Omental fat pad (tissue), 4 donors: Measurements from ENCODE around the gene KLK12. TPM values are rescaled to one million over a fixed set of nuclear protein-coding genes. Genes with fewer than 3 reads are reported as not detected.

ENCODE experiments used
- ATAC-seq: fragments of 150-250 bp; one replicate; pipeline ENCODE4 v1.9.1; 2016; ENCODE audit warnings: mild to moderate bottlenecking, moderate library complexity; ENCODE audit not compliant: low FRiP score
- DNase-seq: peaks from one replicate; pipeline ENCODE4 v3.0.0-alpha.2; 2019; ENCODE audit warnings: low spot score
- CTCF ChIP-seq, 3 donors: fragments of 450-650 bp; IDR thresholded peaks; one replicate each; pipeline ENCODE4 v1.5.1; 2016 to 2017; ENCODE audit warnings: antibody characterized with exemption in 3 of 3, mild to moderate bottlenecking in 3 of 3, moderate library complexity in 2 of 3
- total RNA-seq, 4 donors: library from RNA; depleted of rRNA; stranded (reverse); fragments of >200 nt; gene quantifications; one replicate each; pipeline ENCODE4 v1.1.0, GENCODE V29; 2016

KLK12 gene
- total RNA-seq, 4 donors from 2014 or later, result not detected

GRCh38 chr19:51002542-51003311 is 32.1 kb downstream of the KLK12 start:
- ATAC-seq (peak; percentile 75), DNase-seq (peak; percentile 74)
- no peak for TF ChIP-seq CTCF (IDR thresholded peaks at IDR 0.05)

DNA sequence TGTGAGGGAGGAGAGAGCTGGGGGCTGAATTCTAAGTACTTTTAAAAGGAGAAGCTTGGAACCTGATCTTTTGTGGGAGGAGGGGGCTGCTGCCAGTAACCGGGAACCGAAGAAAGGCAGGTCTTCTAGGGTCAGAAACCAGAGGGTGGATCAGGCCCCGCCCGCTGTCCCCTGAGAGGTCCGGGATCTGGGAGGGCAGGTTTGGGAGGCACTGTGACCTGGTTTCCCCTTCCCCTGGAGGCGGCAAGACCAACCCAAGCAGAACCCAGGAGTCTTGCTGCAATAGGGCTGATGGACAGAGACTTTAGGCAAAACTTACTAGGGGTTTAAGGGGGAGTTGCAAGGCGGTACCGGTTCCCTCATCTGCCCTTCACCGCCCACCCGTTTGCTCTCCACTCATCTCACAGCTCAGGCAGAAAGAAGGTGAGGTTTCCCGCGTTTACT is 32.7 kb downstream of the KLK12 start:
- peak; percentile 65 for ATAC-seq
- no peak for TF ChIP-seq CTCF (IDR thresholded peaks at IDR 0.05)
- DNase-seq, result no peak

GRCh38 chr19:51001515-51001914 is 33.3 kb downstream of the KLK12 start, which contains the start of gene KLK8:
Gene KLK8 (minus strand): TSS chr19:51001604. CDS start chr19:51001167, 437 bp downstream.
- ATAC-seq (peak; percentile 80), DNase-seq (no peak)
- TF ChIP-seq CTCF (IDR thresholded peaks at IDR 0.05), result no peak

DNA sequence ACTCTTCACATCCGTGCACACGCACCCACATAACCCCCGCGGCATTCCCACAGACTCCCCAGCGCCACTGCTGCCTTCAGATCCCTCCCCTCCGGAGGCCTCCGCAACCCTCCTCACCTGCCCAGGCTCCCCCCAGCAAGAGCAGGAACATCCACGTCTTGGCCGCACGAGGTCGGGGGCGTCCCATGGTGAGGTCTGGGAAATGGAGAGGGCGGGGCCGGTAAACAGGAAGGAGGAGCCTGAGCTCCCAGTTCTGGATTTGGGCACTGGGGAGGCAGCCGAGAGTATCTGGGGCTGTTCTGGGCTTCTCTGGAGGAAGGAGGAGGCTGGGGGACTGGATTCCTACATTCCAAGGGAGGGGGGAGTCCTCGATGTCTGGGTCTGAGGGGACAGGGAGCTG is 33.8 kb downstream of the KLK12 start:
- peak; percentile 64 for ATAC-seq
- no peak for TF ChIP-seq CTCF (IDR thresholded peaks at IDR 0.05)
- no peak for DNase-seq

- no peak for TF ChIP-seq CTCF (IDR thresholded peaks at IDR 0.05)
- DNase-seq (no peak), ATAC-seq (no peak)
Observed at GRCh38 chr19:51000426-51000825, 34.4 kb downstream of the KLK12 start.

DNA sequence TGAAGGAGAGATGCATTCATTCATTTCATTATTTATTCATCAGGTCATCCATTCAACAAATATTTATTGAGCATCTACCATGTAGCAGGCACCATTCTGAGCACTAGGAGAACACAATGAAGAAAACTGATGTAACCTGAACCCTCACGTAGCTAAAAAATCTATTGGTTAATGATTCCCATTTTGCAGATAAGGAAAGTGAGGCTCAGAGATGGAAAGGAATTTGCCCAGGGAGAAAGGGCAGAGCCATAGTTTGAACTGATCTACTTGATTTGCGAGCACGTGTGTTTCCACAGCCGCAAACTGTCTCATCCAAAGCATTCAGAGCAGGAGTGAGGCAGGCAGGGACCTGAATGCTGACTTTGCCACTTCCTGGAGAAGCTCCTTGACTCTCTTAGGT is 36.1 kb downstream of the KLK12 start:
- DNase-seq (no peak), ATAC-seq (no peak)
- TF ChIP-seq CTCF (IDR thresholded peaks at IDR 0.05), result no peak

- no peak for DNase-seq
- no peak for ATAC-seq
- TF ChIP-seq CTCF (IDR thresholded peaks at IDR 0.05), result no peak
Observed at GRCh38 chr19:50998061-50998460, 36.7 kb downstream of the KLK12 start.
